Colonic mucosa (tissue), 4 donors: ENCODE measurements around the gene TCERG1L. TPM values are rescaled to one million over a fixed set of nuclear protein-coding genes. Genes with fewer than 3 reads are reported as not detected.

Experiments
- DNase-seq: peaks from one replicate; pipeline ENCODE4 v3.0.0-alpha.2; 2020
- H3K27ac ChIP-seq: fragments of 200-600 bp; one replicate; pipeline ENCODE4 v1.8.0; 2021
- H3K27me3 ChIP-seq: fragments of 200-600 bp; one replicate; pipeline ENCODE4 v1.8.0; 2021
- H3K36me3 ChIP-seq: fragments of 200-600 bp; one replicate; pipeline ENCODE4 v1.8.0; 2021
- H3K4me1 ChIP-seq: fragments of 200-600 bp; one replicate; pipeline ENCODE4 v1.8.0; 2021; ENCODE audit warnings: mild to moderate bottlenecking
- H3K4me3 ChIP-seq: fragments of 200-600 bp; one replicate; pipeline ENCODE4 v1.8.0; 2021
- H3K9ac ChIP-seq, 2 donors: one replicate each; pipeline ENCODE4 v1.7.0; 2013; ENCODE audit warnings: control low read depth in 2 of 2, low read depth in 2 of 2, low read length in 2 of 2
- H3K9me3 ChIP-seq: fragments of 200-600 bp; one replicate; pipeline ENCODE4 v1.8.0; 2021
- CTCF ChIP-seq: fragments of 200-600 bp; IDR thresholded peaks from one replicate; pipeline ENCODE4 v1.8.0; 2022; ENCODE audit warnings: antibody characterized with exemption, mild to moderate bottlenecking
- intact Hi-C: fragments of 100-400 bp; cut with DNase I; formaldehyde crosslinking; loops from one replicate; pipeline ENCODE4 v1.14.1; 2022
- total RNA-seq, 2 donors: library from RNA; stranded (reverse); fragmentation: NEBNext Ultra II Directional in 1 of 2; extraction: Animal tissue kit (Norgen Biotek cat#: 25700) in 1 of 2; gene quantifications; one replicate each; pipeline ENCODE4 v1.2.1, GENCODE V29; 2021
- donor health status: healthy.
- donor health status: DM: no; HTN: no; CAD: no.
- donor health status: DM: no; HTN: no; CAD: no.

TCERG1L gene
- total RNA-seq, 2 donors from 2014 or later = not detected

GRCh38 chr10:131112691-131113090 lies 198.8 kb downstream of the TCERG1L start:
- no peak overlapping the region for H3K9ac ChIP-seq

GRCh38 chr10:131111471-131112080 lies 199.9 kb downstream of the TCERG1L start:
- H3K36me3 ChIP-seq = no peaks in the 10 kb centered on the region
- intact Hi-C loops = no loop called here
- H3K4me1 ChIP-seq = no peaks in the 10 kb centered on the region
- H3K9me3 ChIP-seq = no peaks in the 10 kb centered on the region
- no peak overlapping the region for H3K4me3 ChIP-seq
- H3K27ac ChIP-seq = no peak overlapping the region
- TF ChIP-seq CTCF = no peak
- H3K27me3 ChIP-seq = no peaks in the 10 kb centered on the region
- H3K9ac ChIP-seq = no peak overlapping the region
- no peak for DNase-seq

More at GRCh38 chr10:131112691-131113090, 198.8 kb downstream of the TCERG1L start:
- Histone ChIP-seq H3K27ac (no peak overlapping the region), H3K36me3 (no peaks in the 10 kb centered on the region), H3K4me1 (no peaks in the 10 kb centered on the region), H3K9me3 (no peaks in the 10 kb centered on the region), H3K27me3 (no peaks in the 10 kb centered on the region), H3K4me3 (no peak overlapping the region)
- intact Hi-C loops = no loop called here
- no peak for DNase-seq
- no peak for TF ChIP-seq CTCF

GRCh38 chr10:131111007-131111406 lies 200.5 kb downstream of the TCERG1L start:
- H3K9ac ChIP-seq = no peak overlapping the region

GRCh38 chr10:131110241-131110783 lies 201.2 kb downstream of the TCERG1L start:
- TF ChIP-seq CTCF = no peak
- Histone ChIP-seq H3K36me3 (no peaks in the 10 kb centered on the region), H3K9ac (no peak overlapping the region), H3K4me1 (no peaks in the 10 kb centered on the region), H3K27ac (no peak overlapping the region), H3K9me3 (no peaks in the 10 kb centered on the region), H3K27me3 (no peaks in the 10 kb centered on the region), H3K4me3 (no peak overlapping the region)
- intact Hi-C loops = no loop called here
- no peak for DNase-seq

More at GRCh38 chr10:131111007-131111406, 200.5 kb downstream of the TCERG1L start:
- no peak for TF ChIP-seq CTCF
- DNase-seq = no peak
- Histone ChIP-seq H3K27ac (no peak overlapping the region), H3K4me3 (no peak overlapping the region), H3K4me1 (no peaks in the 10 kb centered on the region), H3K9me3 (no peaks in the 10 kb centered on the region), H3K36me3 (no peaks in the 10 kb centered on the region), H3K27me3 (no peaks in the 10 kb centered on the region)
- intact Hi-C loops = no loop called here

GRCh38 chr10:131109726-131110125 lies 201.8 kb downstream of the TCERG1L start:
- no peak overlapping the region for H3K27ac ChIP-seq
- H3K4me1 ChIP-seq = no peaks in the 10 kb centered on the region
- H3K27me3 ChIP-seq = no peaks in the 10 kb centered on the region
- H3K9me3 ChIP-seq = no peaks in the 10 kb centered on the region
- H3K4me3 ChIP-seq = no peak overlapping the region
- H3K36me3 ChIP-seq = no peaks in the 10 kb centered on the region
- TF ChIP-seq CTCF = no peak
- intact Hi-C loops = no loop called here
- no peak overlapping the region for H3K9ac ChIP-seq
- DNase-seq = no peak
